C4-2B (cell line): ENCODE results near the gene RPL36.

Experiments
- ZFX ChIP-seq: fragments of 450-650 bp; IDR thresholded peaks from 2 replicates; pipeline ENCODE4 v1.6.1; 2017
- TF ChIP-seq, protein P1 (sequence below): fragments of 450-650 bp; conservative IDR thresholded peaks from 2 replicates; pipeline ENCODE4 v1.5.1; 2017; ENCODE audit warnings: mild to moderate bottlenecking

DNA sequence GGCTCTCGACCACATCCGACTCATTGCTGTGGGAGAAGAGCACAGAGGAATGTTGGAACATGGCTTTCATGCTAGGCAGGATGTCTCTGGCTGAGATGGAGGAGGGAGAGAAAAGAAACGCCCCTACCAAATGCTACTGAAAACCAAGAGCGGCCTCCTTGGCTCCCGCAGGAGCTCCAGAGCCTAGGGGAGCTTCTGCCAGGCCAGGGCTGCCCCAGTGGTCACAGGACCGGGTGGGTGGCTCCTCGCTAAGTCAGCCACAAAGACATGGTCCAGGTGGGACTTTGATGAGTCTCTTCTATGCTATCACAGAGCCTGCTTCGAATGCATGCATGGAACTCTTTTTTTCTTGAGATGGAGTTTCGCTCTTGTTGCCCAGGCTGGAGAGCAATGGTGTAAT lies 23.1 kb downstream of the RPL36 start:
- TF ChIP-seq, protein P1, sequence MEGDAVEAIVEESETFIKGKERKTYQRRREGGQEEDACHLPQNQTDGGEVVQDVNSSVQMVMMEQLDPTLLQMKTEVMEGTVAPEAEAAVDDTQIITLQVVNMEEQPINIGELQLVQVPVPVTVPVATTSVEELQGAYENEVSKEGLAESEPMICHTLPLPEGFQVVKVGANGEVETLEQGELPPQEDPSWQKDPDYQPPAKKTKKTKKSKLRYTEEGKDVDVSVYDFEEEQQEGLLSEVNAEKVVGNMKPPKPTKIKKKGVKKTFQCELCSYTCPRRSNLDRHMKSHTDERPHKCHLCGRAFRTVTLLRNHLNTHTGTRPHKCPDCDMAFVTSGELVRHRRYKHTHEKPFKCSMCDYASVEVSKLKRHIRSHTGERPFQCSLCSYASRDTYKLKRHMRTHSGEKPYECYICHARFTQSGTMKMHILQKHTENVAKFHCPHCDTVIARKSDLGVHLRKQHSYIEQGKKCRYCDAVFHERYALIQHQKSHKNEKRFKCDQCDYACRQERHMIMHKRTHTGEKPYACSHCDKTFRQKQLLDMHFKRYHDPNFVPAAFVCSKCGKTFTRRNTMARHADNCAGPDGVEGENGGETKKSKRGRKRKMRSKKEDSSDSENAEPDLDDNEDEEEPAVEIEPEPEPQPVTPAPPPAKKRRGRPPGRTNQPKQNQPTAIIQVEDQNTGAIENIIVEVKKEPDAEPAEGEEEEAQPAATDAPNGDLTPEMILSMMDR = no peak
- TF ChIP-seq ZFX = no peak
